GM23248 (cell line): ENCODE measurements around the gene HSPH1.

Experiments
- EZH2 ChIP-seq: fragments of 200-600 bp; sonication (generic); IDR thresholded peaks from 2 replicates; pipeline ENCODE4 v1.6.1; 2018; ENCODE audit warnings: antibody characterized with exemption, mild to moderate bottlenecking; ENCODE audit not compliant: insufficient read depth, poor library complexity, severe bottlenecking
- EZH2phosphoT487 ChIP-seq: fragments of 200-600 bp; sonication (generic); IDR thresholded peaks from 2 replicates; pipeline ENCODE4 v1.6.1; 2018; ENCODE audit warnings: antibody characterized with exemption, moderate library complexity, mild to moderate bottlenecking, low read depth; ENCODE audit not compliant: insufficient read depth

DNA sequence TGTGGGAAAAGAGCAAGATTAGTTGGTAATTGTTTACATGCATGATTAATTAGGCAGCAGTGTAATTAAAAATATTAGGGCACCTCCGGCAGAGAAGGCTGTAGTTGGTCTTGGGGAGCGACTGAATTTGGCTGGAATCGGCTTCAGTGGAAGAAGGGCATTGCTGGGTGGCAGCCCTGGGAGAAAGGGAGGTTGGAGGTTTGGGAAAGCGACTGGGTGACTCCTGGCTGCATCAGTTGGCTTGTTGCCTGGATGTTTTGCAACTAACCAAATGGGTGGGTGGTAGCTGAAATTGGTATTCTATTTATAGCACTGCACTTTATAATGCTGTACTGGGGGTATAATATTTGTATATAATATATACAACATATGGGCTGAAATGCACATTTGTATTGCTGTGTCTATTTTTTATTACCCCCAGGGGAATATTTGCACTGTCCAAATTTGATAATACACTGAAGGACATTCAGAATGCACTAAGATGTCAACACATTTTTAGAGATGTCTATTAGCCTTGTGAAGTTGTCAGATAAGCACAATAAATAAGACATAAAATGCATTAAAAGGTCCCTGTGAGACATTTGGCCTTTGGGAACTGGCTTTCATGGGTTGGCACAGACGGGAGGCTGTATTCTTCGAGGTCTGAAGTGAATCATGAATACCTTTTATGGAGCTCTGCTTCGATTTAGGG is 39.8 kb upstream of the HSPH1 start:
- no peak for TF ChIP-seq EZH2phosphoT487
- TF ChIP-seq EZH2, result no peak
